DMS153 (cell line): Measurements from ENCODE around the gene COL23A1.
"Not testable (repeated sequence)": the region's sequence is repeated elsewhere in the genome, so short reads cannot be mapped to it uniquely, and the experiment has no call there.

Experiments used
- DNase-seq: peaks from one replicate; lab custom pipeline; 2025; lab: John Stamatoyannopoulos, UW

Gene COL23A1

DNA sequence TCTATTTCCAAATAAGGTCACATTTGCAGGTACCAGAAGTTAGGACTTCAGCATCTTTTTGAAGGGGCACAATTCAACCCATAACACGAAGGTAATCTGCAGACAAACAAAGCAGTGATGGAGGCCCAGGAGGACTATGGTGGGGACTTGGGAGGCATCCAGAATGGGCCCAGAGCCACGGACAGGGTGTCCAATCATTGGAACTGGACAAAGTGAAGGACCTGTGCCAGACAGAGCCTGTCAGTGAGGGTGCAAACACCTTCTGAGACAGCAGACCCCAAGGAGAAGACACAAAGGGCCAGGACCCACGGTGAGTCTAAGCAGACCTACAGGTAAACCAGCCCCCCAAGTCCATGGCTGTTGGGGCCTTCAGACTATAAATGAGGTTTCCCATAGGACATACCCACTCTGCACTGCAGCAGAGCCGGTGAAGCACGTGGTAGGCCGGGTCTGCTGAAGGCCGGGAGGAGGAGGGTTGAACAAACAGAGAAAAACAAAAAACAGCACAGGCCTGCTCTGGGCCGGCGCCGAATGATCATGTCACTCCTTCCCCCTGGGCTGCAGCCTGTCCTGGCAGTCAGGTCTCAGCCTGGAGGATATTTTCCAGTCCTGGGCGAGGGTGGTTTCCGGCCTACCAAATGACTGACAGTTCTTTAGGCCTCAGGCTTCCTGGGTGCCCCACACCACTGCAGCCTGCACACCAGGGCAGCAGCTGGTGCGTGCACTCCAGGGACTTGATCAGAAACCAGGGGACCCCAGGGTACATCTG lies 84.4 kb downstream of the COL23A1 start:
- no peak for DNase-seq

- DNase-seq: no peak
These were observed 85.7 kb downstream of the COL23A1 start for GRCh38 chr5:178504340-178504960.

GRCh38 chr5:178502401-178503100 lies 87.6 kb downstream of the COL23A1 start:
- no peak for DNase-seq

GRCh38 chr5:178499352-178499751 lies 90.8 kb downstream of the COL23A1 start:
- no peak for DNase-seq

DNA sequence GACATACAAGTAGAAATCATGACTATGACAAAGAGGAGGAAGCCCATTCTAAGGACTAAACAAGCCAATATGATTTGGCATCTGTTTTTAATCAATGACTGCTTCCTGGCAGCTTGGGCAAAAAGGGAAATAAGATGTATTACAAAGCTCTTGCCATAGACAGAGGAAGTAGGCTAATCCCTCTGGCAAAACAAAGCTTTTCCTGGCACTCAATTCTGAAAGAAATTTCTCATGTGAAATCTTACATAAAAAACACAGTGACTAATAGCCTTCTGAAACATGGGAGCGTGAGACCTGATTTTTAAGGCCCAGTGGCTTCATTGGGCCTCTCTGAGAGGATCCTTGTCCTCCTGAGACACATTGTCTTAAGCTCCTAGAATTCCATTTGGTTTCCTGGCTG lies 93.6 kb downstream of the COL23A1 start:
- DNase-seq: no peak

DNA sequence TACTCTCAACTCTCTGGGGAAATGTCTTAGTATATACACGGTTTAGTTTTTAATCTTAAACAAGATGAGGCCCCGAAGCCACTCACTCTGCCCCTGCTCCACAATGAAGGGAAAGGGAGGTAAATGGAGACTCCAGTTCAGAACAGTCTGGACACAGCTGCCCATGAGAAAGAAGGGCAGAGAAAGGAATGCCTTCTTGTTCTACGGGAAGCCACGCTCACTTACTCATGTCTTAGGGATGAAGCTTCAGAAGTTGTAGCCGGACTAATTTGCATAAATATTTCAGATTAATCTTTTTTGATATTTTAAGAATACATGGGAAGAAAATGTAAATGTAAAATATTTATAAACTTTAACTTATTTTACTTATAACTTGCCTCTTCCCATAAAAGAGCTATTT lies 94.0 kb downstream of the COL23A1 start:
- no peak for DNase-seq

DNA sequence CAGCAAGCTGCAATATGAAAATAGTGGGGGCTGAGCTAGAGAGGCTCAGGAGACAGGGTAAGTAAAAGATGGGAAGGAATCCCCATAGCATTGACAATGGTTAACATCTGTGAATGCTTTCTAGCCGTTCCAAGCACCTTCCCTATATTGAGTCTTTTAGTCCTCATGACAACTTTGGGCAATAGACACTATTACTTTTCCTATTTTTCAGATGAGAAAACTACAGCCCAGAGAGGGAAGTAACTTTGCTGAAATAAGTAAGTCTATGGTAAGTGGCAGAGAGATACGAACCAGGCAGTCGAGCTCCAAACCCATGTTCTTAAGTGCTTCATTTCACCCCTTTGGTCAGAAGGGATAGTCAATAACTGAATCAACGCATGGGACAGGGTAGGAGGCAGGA lies 94.5 kb downstream of the COL23A1 start:
- no peak for DNase-seq

GRCh38 chr5:178492278-178492677 lies 97.9 kb downstream of the COL23A1 start:
- no peak for DNase-seq

DNA sequence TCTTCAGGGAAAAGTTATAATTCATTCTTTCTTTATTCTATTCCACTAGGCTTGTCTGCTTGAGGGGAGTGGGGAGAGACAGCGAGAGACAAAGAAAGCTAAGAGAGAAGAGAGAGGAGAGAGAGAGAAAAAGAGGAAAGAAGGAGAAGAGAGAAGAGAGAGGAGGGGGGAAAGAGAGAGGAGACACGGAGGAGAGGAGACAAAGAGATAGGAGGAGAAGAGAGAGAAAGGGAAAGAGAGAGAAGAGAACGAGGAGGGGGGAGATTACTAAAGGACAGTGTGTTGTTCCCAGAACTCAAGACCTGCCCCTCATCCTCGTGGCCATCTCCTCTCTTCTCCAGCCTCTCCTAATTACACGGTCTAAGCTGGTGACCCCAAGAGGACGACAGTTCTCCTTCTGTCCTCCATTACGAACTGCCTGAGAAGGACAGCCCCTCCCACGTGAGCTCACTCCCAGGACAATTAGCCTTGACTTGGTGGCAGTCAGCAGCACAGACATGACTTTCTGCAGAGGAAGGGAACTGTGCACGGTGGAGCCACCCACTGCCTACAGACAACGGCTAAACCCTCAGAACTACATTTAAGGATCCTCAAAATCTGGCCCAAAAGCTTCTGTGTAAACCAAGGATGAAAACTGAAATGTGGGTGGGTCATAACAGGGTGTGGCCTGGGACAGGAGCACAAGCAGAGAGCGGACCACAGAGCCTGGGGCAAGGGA lies 99.1 kb downstream of the COL23A1 start:
- DNase-seq: no peak

DNA sequence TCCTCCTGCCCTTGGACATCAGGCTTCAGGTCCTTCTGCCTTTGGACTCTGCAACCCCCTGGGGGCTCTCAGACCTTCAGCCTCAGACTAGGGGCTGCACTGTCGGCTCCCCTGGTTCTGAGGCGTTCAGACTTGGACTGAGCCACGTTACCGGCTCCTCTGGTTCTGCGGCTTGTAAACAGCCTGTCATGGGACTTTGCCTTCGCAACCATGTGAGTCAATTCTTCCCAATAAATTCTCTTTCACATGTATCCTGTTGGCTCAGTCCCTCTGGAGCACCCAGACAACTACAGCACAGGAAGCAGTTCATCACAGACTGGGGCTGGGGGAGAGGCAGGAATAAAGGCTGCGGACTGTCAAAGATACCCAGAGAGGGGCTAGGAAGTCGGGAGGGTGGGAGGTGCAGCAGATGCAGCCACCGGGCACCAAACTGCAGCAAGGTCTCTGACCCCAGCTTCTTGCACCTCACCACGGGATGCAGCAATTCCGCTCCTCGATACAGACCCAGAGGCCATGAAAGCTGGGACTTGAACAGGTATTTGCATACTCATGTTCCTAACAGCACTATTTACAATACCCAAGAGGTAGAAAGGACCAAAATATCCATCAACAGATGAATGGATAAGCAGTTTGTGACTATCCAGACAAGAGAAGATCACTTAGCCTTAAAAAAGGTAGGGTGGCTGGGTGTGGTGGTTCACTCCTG lies 100.8 kb downstream of the COL23A1 start:
- DNase-seq: no peak

DNA sequence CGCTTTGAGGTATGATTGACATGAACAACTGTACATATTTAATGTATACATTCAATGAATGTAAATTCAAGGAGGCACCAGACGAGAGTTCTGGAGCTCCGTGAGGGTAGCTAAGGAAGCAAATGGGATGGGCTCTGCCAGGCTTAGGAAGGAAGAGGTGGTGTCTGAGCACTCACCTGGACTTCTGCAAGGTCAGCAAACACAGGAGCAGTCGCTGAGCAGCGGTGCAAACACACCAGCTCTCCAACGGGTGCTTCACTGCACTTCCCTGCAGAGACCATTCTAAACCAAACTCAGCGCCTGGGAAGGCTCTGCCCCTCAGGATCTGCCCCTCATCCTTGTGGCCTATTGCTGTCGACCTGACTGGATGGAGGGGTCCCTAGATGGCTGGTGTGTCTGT lies 101.5 kb downstream of the COL23A1 start:
- no peak for DNase-seq

DNA sequence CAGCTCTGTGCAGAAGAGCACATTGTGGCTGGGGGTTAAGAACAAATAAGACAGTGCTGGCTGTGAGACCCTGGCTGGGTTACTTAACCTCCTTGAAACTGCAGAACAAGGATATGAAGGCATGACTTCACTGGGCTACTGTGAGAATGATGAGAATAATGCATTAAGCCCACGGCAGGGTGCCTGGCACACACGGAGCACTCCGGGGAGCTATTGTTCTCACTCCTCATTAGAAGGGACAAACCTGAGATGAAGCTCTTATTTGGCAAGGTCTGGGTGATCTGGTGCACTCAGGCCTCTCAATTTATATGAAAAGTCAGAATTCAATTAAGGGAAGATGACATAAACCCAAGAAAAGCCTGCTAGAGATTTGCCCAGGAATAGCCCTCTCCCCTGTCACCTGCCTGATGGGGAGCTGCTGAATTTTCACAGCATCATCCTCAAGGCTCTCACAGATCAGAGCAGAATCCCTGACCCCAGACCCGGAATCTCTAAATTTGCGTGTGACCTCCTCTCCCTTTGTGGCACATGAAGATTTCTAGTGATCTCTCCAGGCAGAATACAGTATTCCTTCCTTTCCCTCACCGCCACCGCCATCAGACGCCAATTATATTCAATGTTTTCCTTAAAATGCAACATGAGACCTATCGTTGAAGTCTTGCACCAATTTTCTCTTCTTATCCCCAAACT lies 102.1 kb downstream of the COL23A1 start:
- DNase-seq: no peak

DNA sequence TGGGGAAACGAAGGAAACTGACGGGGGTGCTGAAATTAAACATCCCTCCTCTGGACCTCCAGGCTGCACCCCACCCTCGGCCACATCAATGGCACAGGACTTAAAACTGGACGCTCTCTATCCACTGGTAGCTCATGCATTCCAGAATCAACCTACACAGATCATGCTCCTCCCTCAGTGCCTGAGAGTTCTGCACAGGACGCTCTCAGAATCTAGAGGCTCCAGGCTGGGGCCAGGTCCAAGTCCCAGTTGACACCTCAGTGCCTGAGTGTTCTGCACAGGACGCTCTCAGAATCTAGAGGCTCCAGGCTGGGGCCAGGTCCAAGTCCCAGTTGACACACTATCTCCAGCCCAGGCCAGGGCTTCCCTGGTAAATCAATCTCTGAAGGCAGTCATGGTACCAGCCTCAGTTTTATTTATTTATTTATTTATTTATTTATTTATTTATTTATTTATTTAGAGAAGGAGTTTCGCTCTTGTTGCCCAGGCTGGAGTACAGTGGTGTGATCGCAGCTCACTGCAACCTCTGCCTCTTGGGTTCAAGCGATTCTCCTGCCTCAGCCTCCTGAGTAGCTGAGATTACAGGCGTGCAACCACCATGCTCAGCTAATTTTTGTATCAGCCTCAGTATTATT lies 103.2 kb downstream of the COL23A1 start:
- DNase-seq: not testable (repeated sequence)

DNA sequence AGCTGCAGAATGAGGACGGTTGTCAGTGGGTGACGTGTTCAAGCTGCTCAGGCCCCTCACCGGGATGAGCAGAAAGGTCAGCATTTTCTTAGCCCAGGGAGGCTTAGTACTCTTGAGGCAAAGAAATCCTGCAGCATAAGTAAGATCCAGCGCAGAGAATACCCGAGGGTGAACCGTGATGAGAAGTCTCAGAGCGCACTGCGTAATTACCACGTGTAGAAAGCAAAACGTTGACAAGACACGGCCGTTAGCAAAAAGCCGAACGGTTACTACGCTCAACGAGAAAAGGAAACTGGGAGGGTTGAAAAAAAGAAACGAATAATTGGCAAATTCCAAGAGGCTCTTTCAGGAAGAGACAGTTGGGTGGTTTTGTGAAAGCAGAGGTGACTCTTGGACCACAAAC lies 104.0 kb downstream of the COL23A1 start:
- DNase-seq: no peak

- DNase-seq: no peak
These were observed 106.6 kb downstream of the COL23A1 start for GRCh38 chr5:178483620-178484019.

GRCh38 chr5:178479261-178479660 lies 110.9 kb downstream of the COL23A1 start:
- no peak for DNase-seq

DNA sequence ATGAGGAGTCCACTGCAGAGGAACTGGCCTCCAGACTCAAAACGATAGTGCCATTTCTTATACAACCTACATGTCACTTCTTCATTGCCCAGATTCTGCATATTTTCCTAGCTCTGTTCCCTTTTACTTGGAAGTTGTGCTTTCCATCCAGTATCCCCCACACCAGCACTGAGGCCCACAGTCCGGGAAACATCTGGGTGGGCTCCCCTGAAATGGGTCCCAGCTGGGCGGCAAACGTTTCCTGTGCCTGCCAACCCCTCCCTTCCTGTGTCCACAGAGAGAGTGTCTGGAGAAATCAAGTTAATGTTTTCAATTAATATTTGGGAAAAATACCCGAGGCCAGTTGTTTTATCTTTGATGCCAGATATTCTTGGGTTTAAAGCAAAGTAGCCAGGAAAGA lies 111.8 kb downstream of the COL23A1 start:
- DNase-seq: no peak

GRCh38 chr5:178477802-178478201 lies 112.4 kb downstream of the COL23A1 start:
- no peak for DNase-seq

DNA sequence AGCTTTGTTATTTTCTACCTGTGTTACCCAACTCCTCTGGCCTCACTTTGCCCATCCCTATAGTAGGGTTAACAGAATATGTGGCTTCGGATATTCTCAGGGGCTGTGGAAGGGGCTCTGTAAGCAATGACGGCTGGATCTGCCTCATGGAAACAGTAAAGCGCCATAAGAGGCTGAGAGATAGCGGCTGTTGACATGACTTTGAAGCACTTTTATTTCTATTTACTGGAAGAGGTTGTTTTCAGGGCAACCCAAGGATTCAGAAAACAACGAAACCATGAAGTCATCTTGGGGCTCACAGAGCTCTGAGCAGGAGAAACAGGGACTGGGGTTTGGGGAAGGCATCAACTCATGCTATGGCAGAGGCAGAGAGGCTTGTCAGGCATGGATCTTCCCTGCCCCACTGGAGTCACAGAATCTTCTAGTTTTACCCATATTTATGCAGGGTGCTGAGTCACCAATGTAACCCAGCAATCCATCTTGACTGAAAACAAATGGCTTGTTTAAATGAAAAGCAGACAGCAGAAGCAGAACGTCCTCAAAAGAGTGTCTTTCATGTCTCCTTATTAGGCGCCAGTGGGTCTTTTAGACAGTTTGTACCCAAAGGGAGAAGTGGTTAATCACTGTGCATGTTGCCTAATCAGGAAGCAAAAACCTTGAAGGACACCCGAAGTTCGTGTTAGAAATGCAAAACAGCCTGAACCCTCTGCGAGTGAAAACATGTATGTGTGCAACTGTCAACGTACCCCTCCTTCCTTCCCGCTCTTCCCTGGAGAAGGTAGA lies 113.0 kb downstream of the COL23A1 start:
- no peak for DNase-seq

- DNase-seq: no peak
These were observed 113.7 kb downstream of the COL23A1 start for GRCh38 chr5:178476531-178476930.
